Measurements from ENCODE around the gene KREMEN2. TPM values are rescaled to one million over a fixed set of nuclear protein-coding genes. Genes with fewer than 3 reads are reported as not detected.

The KREMEN2 gene
- total and polyA plus RNA-seq, 2 of the 4 experiments (the other 2 are of a cell fraction): 0.03 TPM; not detected in 1

DNA sequence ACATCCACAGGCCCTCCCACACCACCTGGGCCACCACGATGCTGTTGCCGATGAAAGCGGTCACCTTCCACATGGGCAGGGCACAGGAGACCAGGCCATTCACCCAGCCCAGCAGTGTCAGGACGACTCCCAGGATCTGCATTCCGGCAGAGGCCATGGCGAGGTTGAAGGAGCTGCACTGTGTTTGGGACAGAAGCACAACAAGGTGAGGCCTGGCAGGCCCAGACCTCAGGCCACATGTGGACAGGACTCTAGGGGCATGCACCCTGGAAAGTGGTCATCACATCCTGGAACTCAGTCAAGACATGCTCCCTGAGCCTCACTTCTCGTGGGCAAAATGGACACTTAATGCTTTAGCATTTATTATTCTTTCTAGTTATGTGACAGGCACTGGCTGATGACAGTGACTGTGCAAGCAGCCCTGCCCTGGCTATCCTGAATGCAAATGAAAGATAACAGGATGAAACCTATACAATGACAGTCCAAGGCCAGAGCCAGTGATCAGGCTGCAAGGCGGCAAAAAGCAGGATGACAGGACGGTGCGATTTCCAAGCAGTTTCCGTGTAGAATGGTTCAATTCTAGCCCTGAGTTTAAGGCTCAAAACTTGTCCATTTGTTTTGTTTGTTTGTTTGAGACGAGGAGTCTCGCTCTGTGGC lies 51.9 kb downstream of the KREMEN2 start:
- DNase-seq (no peak), ATAC-seq (ENCODE audit: low read depth) (no peak)
- Histone ChIP-seq H3K79me1 (ENCODE audit: low read depth in 1 of 2, low read length in 2 of 2) (peaks cover 0 to 8% of the 10 kb centered on the region in 2 experiments; a peak in 2 of 4 replicates), H2BK5ac (ENCODE audit: low read depth, low read length, poor library complexity, severe bottlenecking) (no peak overlapping the region), H2BK15ac (ENCODE audit: low read depth, low read length) (no peak overlapping the region), H4K20me1 (ENCODE audit: insufficient read depth, low read length) (peaks cover 10% of the 10 kb centered on the region), H3K9me3 (ENCODE audit: control insufficient read depth, insufficient read depth, low read length) (no peaks in the 10 kb centered on the region), H3K4me3 (ENCODE audit: insufficient read depth, low read depth, low read length) (no peak overlapping the region), H2AK9ac (replicated peaks; ENCODE audit: low read depth, low read length, poor library complexity) (no peak overlapping the region), H4K5ac (ENCODE audit: low read depth, low read length) (no peak overlapping the region), H3K36me3 (ENCODE audit: control insufficient read depth, insufficient read depth, low read length) (no peaks in the 10 kb centered on the region), H3K56ac (ENCODE audit: extremely low read depth, insufficient read depth, low read length) (no peak overlapping the region), H3K4me2 (ENCODE audit: low read depth, low read length) (no peak overlapping the region), H3K27ac (ENCODE audit: insufficient read depth, low read length) (no peak overlapping the region), H3K27me3 (ENCODE audit: control insufficient read depth, insufficient read depth, low read length) (peaks cover 30% of the 10 kb centered on the region), H3K4me1 (ENCODE audit: control insufficient read depth, insufficient read depth, low read length) (0 out of 2 replicates have a peak, but pooled peaks cover 3% of the 10 kb centered on the region), H3K4ac (ENCODE audit: low read depth, low read length) (no peak overlapping the region), H2AK5ac (ENCODE audit: low read depth, low read length) (no peak overlapping the region), H4K91ac (ENCODE audit: insufficient read depth, low read depth, low read length) (no peak overlapping the region), H4K8ac (ENCODE audit: low read depth in 2 of 2, low read length in 2 of 2) (no peak overlapping the region), H3K9ac (ENCODE audit: low read depth, low read length) (no peak overlapping the region), H2BK20ac (ENCODE audit: low read depth, low read length) (no peak overlapping the region), H3K23ac (ENCODE audit: low read depth, low read length) (no peak overlapping the region), H3K18ac (ENCODE audit: low read depth, low read length) (no peak overlapping the region), H2BK120ac (ENCODE audit: low read depth, low read length) (no peak overlapping the region), H3K9me1 (ENCODE audit: insufficient read depth, low read length) (no peaks in the 10 kb centered on the region), H3K14ac (replicated peaks; ENCODE audit: low read depth, low read length) (no peak overlapping the region), H2AFZ (replicated peaks; ENCODE audit: low read length, poor library complexity) (no peak overlapping the region)
- POLR2A ChIA-PET (ENCODE audit: unreplicated experiment): no interaction called here
- dilution Hi-C loops (cut with HindIII; ENCODE audit: low sequenced_read_pairs, unreplicated experiment): no loop called here
- CTCF ChIA-PET: no interaction called here
- in situ Hi-C loops (cut with MboI; ENCODE audit: low sequenced_read_pairs): no loop called here
- no peak for TF ChIP-seq SMC3 (IDR thresholded peaks at IDR 0.05; ENCODE audit: low read depth, low read length)
- no peak for TF ChIP-seq MAFK (IDR thresholded peaks at IDR 0.05; ENCODE audit: low read depth, low read length)
- TF ChIP-seq POLR2A (IDR thresholded peaks at IDR 0.05; ENCODE audit: low read depth, low read length): no peak
- TF ChIP-seq MXI1 (IDR thresholded peaks at IDR 0.05; ENCODE audit: borderline replicate concordance, low read depth, low read length): no peak
- TF ChIP-seq CTCF (conservative IDR thresholded peaks at IDR 0.05; ENCODE audit: low read depth, low read length): no peak
- BruUV-seq (replicated peaks): no TSS peak
- 75% methylated on average over 5 of the region's 13 CpGs; no CpG with 5 or more reads in 1 of the 2 experiments for whole genome bisulfite sequencing, 2 experiments (ENCODE audit: extremely low coverage in 2 of 2, insufficient read length in 1 of 2)
- intact Hi-C loops (cut with micrococcal nuclease): no loop called here
